Liver (tissue), 9 donors: ENCODE measurements around the gene ELOB. TPM values are rescaled to one million over a fixed set of nuclear protein-coding genes. Genes with fewer than 3 reads are reported as not detected.

ENCODE experiments used
- DNase-seq: peaks from one replicate; pipeline ENCODE4 v3.0.0-alpha.2; 2017; ENCODE audit warnings: low spot score
- H3K27ac ChIP-seq, 2 donors: one replicate each; pipeline ENCODE4 v1.7.0; 2013; ENCODE audit warnings: inconsistent platforms in 2 of 2, low read length in 2 of 2, control low read depth in 1 of 2, low read depth in 1 of 2, mild to moderate bottlenecking in 1 of 2
- H3K27me3 ChIP-seq, 4 donors: one replicate each; pipeline versions ENCODE4 v1.6.1 to v1.7.0; 2013; ENCODE audit warnings: low read length in 3 of 4, inconsistent platforms in 1 of 4, mild to moderate bottlenecking in 1 of 4, moderate library complexity in 1 of 4; ENCODE audit not compliant: control insufficient read depth in 4 of 4, insufficient read depth in 4 of 4
- H3K36me3 ChIP-seq, 4 donors: one replicate each; pipeline versions ENCODE4 v1.6.1 to v1.7.0; 2013; ENCODE audit warnings: low read length in 3 of 4, mild to moderate bottlenecking in 3 of 4, low read depth in 1 of 4, moderate library complexity in 1 of 4; ENCODE audit not compliant: control insufficient read depth in 4 of 4, insufficient read depth in 3 of 4
- H3K4me1 ChIP-seq, 4 donors: one replicate each; pipeline versions ENCODE4 v1.6.1 to v1.7.0; 2013; ENCODE audit warnings: low read length in 3 of 4, mild to moderate bottlenecking in 3 of 4, moderate library complexity in 1 of 4; ENCODE audit not compliant: control insufficient read depth in 4 of 4, insufficient read depth in 4 of 4
- H3K4me3 ChIP-seq, 3 donors: one replicate each; pipeline versions ENCODE4 v1.6.1 to v1.7.0; 2013; ENCODE audit warnings: low read length in 3 of 3, control low read depth in 1 of 3, low read depth in 1 of 3, mild to moderate bottlenecking in 1 of 3
- H3K9ac ChIP-seq, 2 donors: one replicate each; pipeline ENCODE4 v1.7.0; 2013; ENCODE audit warnings: low read length in 2 of 2, mild to moderate bottlenecking in 2 of 2, moderate library complexity in 2 of 2, control low read depth in 1 of 2, low read depth in 1 of 2
- H3K9me3 ChIP-seq, 4 donors: one replicate each; pipeline versions ENCODE4 v1.6.1 to v1.7.0; 2013; ENCODE audit warnings: low read length in 3 of 4; ENCODE audit not compliant: control insufficient read depth in 4 of 4
- EGR1 ChIP-seq, 2 donors: IDR thresholded peaks; 2 replicates each; pipeline ENCODE4 v1.6.1; 2016 to 2018; ENCODE audit warnings: antibody characterized with exemption in 2 of 2, low read depth in 2 of 2
- FOXA1 ChIP-seq: IDR thresholded peaks from 2 replicates; pipeline ENCODE4 v1.6.1; 2016; ENCODE audit warnings: antibody characterized with exemption
- FOXA2 ChIP-seq: IDR thresholded peaks from 2 replicates; pipeline ENCODE4 v1.6.1; 2016; ENCODE audit warnings: antibody characterized with exemption
- GABPA ChIP-seq, 2 donors: IDR thresholded peaks in 1 of 2; conservative IDR thresholded peaks in 1 of 2; 2 replicates each; pipeline ENCODE4 v1.6.1; 2016; ENCODE audit warnings: antibody characterized with exemption in 2 of 2, mild to moderate bottlenecking in 1 of 2, moderate library complexity in 1 of 2
- HNF4A ChIP-seq, 2 donors: conservative IDR thresholded peaks; 2 replicates each; pipeline ENCODE4 v1.6.1; 2016; ENCODE audit warnings: antibody characterized with exemption in 2 of 2, mild to moderate bottlenecking in 2 of 2
- HNF4G ChIP-seq: IDR thresholded peaks from 2 replicates; pipeline ENCODE4 v1.6.1; 2016; ENCODE audit warnings: antibody characterized with exemption
- JUND ChIP-seq, 2 donors: IDR thresholded peaks; 2 replicates each; pipeline ENCODE4 v1.6.1; 2016; ENCODE audit warnings: antibody characterized with exemption in 2 of 2
- NR2F2 ChIP-seq: IDR thresholded peaks from 2 replicates; pipeline ENCODE4 v1.6.1; 2016; ENCODE audit warnings: antibody characterized with exemption
- RAD21 ChIP-seq, 2 donors: IDR thresholded peaks; 2 replicates each; pipeline ENCODE4 v1.6.1; 2016; ENCODE audit warnings: antibody characterized with exemption in 2 of 2, mild to moderate bottlenecking in 2 of 2
- RXRA ChIP-seq, 2 donors: IDR thresholded peaks; 2 replicates each; pipeline ENCODE4 v1.6.1; 2017 to 2018; ENCODE audit warnings: antibody characterized with exemption in 2 of 2, mild to moderate bottlenecking in 1 of 2
- SP1 ChIP-seq: IDR thresholded peaks from 2 replicates; pipeline ENCODE4 v1.6.1; 2018; ENCODE audit warnings: antibody characterized with exemption, mild to moderate bottlenecking
- TAF1 ChIP-seq: conservative IDR thresholded peaks from 2 replicates; pipeline ENCODE4 v1.6.1; 2016; ENCODE audit warnings: antibody characterized with exemption, mild to moderate bottlenecking
- YY1 ChIP-seq: IDR thresholded peaks from 2 replicates; pipeline ENCODE4 v1.6.1; 2016; ENCODE audit warnings: antibody characterized with exemption, mild to moderate bottlenecking
- WGBS: extraction: QIAGEN DNeasy Blood & Tissue Kit; methylation state at CpG from one replicate; pipeline ENCODE4 v1.1.7; 2013; 5-methylcytosine and 5-hydroxymethylcytosine counted together
- polyA plus RNA-seq, 2 donors: library from polyadenylated mRNA; stranded (reverse) in 1 of 2; unstranded in 1 of 2; fragments of 200-250 nt in 1 of 2; fragments of >200 nt in 1 of 2; fragmentation: Nextera tagmentation in 1 of 2; extraction: Ambion mirVana in 1 of 2; gene quantifications; one replicate each; pipeline versions ENCODE4 v1.2.1 to v1.2.3, GENCODE V29; 2013 to 2015
- total RNA-seq, 2 donors: library from RNA; depleted of rRNA; stranded (reverse); fragments of >200 nt; gene quantifications; one replicate each; pipeline ENCODE4 v1.2.3, GENCODE V29; 2014
- TF ChIP-seq, protein P1 (sequence below): IDR thresholded peaks from 2 replicates; pipeline ENCODE4 v1.6.1; 2016; ENCODE audit warnings: antibody characterized with exemption, mild to moderate bottlenecking
- TF ChIP-seq, protein P2 (sequence below): IDR thresholded peaks from 2 replicates; pipeline ENCODE4 v1.6.1; 2016; ENCODE audit warnings: antibody characterized with exemption
- TF ChIP-seq, protein P3 (sequence below): fragments of 150-350 bp; IDR thresholded peaks from 2 replicates; pipeline ENCODE4 v1.5.1; 2017; ENCODE audit warnings: improper control_type of control experiment, low read depth, low read length; ENCODE audit not compliant: missing input control
- TF ChIP-seq, protein P4 (sequence below): IDR thresholded peaks from 2 replicates; pipeline ENCODE4 v1.6.1; 2016; ENCODE audit warnings: antibody characterized with exemption
- TF ChIP-seq, protein P5 (sequence below): IDR thresholded peaks from 2 replicates; pipeline ENCODE4 v1.6.1; 2016; ENCODE audit warnings: antibody characterized with exemption
- donor health status: healthy.
- donor health status: healthy.
- donor health status: healthy.
- donor health status: healthy.
- donor health status: healthy.

ELOB gene
- total and polyA plus RNA-seq, 4 donors: 114 to 395 (median 313) TPM

DNA sequence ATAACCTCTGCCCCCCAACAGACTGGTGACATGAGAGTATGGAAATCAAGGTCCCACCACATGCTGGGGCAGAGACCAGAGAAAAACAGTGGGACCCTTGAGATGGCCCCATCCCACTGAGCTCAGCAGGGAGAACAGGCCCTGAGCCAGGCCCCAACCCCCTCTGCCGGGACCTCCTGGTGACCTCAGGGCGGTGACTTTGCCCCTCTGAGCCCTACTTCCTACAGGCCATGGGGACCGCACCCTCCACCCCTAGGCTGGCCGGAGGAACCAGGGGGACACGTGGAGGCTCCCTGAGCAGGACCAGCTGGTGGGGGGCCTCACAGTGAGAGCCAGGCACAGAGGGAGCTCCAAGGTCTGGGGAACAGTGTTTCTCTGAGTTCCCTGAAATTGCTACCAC is 38.5 kb downstream of the ELOB start:
- Histone ChIP-seq H3K36me3 (no peaks in the 10 kb centered on the region), H3K9me3 (no peaks in the 10 kb centered on the region), H3K9ac (no peak overlapping the region), H3K27ac (no peak overlapping the region), H3K4me3 (no peak overlapping the region), H3K27me3 (no peaks in the 10 kb centered on the region), H3K4me1 (no peaks in the 10 kb centered on the region)
- DNase-seq: no peak
- TF ChIP-seq TAF1: no peak
- TF ChIP-seq, protein P1, sequence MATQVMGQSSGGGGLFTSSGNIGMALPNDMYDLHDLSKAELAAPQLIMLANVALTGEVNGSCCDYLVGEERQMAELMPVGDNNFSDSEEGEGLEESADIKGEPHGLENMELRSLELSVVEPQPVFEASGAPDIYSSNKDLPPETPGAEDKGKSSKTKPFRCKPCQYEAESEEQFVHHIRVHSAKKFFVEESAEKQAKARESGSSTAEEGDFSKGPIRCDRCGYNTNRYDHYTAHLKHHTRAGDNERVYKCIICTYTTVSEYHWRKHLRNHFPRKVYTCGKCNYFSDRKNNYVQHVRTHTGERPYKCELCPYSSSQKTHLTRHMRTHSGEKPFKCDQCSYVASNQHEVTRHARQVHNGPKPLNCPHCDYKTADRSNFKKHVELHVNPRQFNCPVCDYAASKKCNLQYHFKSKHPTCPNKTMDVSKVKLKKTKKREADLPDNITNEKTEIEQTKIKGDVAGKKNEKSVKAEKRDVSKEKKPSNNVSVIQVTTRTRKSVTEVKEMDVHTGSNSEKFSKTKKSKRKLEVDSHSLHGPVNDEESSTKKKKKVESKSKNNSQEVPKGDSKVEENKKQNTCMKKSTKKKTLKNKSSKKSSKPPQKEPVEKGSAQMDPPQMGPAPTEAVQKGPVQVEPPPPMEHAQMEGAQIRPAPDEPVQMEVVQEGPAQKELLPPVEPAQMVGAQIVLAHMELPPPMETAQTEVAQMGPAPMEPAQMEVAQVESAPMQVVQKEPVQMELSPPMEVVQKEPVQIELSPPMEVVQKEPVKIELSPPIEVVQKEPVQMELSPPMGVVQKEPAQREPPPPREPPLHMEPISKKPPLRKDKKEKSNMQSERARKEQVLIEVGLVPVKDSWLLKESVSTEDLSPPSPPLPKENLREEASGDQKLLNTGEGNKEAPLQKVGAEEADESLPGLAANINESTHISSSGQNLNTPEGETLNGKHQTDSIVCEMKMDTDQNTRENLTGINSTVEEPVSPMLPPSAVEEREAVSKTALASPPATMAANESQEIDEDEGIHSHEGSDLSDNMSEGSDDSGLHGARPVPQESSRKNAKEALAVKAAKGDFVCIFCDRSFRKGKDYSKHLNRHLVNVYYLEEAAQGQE: no peak
- TF ChIP-seq, protein P2, sequence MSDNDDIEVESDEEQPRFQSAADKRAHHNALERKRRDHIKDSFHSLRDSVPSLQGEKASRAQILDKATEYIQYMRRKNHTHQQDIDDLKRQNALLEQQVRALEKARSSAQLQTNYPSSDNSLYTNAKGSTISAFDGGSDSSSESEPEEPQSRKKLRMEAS: no peak
- no peak for TF ChIP-seq RAD21 (IDR thresholded peaks at IDR 0.05)
- no peak for TF ChIP-seq SP1
- no peak for TF ChIP-seq FOXA2
- no peak for TF ChIP-seq FOXA1
- TF ChIP-seq RXRA (IDR thresholded peaks at IDR 0.05): no peak
- no peak for TF ChIP-seq HNF4G
- TF ChIP-seq JUND (IDR thresholded peaks at IDR 0.05): no peak
- TF ChIP-seq, protein P3, sequence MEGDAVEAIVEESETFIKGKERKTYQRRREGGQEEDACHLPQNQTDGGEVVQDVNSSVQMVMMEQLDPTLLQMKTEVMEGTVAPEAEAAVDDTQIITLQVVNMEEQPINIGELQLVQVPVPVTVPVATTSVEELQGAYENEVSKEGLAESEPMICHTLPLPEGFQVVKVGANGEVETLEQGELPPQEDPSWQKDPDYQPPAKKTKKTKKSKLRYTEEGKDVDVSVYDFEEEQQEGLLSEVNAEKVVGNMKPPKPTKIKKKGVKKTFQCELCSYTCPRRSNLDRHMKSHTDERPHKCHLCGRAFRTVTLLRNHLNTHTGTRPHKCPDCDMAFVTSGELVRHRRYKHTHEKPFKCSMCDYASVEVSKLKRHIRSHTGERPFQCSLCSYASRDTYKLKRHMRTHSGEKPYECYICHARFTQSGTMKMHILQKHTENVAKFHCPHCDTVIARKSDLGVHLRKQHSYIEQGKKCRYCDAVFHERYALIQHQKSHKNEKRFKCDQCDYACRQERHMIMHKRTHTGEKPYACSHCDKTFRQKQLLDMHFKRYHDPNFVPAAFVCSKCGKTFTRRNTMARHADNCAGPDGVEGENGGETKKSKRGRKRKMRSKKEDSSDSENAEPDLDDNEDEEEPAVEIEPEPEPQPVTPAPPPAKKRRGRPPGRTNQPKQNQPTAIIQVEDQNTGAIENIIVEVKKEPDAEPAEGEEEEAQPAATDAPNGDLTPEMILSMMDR: no peak
- TF ChIP-seq, protein P4, sequence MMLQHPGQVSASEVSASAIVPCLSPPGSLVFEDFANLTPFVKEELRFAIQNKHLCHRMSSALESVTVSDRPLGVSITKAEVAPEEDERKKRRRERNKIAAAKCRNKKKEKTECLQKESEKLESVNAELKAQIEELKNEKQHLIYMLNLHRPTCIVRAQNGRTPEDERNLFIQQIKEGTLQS: no peak
- TF ChIP-seq GABPA (IDR thresholded peaks at IDR 0.05 in 1 of 2, conservative IDR thresholded peaks at IDR 0.05 in 1 of 2): no peak
- TF ChIP-seq YY1: no peak
- no peak for TF ChIP-seq EGR1 (IDR thresholded peaks at IDR 0.05; ENCODE audit: low read depth in 2 of 2)
- TF ChIP-seq, protein P5, sequence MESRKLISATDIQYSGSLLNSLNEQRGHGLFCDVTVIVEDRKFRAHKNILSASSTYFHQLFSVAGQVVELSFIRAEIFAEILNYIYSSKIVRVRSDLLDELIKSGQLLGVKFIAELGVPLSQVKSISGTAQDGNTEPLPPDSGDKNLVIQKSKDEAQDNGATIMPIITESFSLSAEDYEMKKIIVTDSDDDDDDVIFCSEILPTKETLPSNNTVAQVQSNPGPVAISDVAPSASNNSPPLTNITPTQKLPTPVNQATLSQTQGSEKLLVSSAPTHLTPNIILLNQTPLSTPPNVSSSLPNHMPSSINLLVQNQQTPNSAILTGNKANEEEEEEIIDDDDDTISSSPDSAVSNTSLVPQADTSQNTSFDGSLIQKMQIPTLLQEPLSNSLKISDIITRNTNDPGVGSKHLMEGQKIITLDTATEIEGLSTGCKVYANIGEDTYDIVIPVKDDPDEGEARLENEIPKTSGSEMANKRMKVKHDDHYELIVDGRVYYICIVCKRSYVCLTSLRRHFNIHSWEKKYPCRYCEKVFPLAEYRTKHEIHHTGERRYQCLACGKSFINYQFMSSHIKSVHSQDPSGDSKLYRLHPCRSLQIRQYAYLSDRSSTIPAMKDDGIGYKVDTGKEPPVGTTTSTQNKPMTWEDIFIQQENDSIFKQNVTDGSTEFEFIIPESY: no peak
- TF ChIP-seq HNF4A (conservative IDR thresholded peaks at IDR 0.05): no peak
- no peak for TF ChIP-seq NR2F2
- 76% methylated on average over 5 of the region's 5 CpGs for WGBS
